Lung (tissue), 12 donors: ENCODE measurements around the gene KSR1. TPM values are rescaled to one million over a fixed set of nuclear protein-coding genes. Genes with fewer than 3 reads are reported as not detected.

Source experiments
- ATAC-seq: fragments of 200-7000 bp; cut with Tn5 transposase; one replicate; pipeline ENCODE4 v1.9.1; 2020; ENCODE audit warnings: moderate number of reproducible peaks; ENCODE audit not compliant: insufficient read depth, low FRiP score
- DNase-seq, 3 donors: peaks; one replicate each; pipeline ENCODE4 v3.0.0-alpha.2; 2013 to 2017
- H3K27ac ChIP-seq, 2 donors: one replicate each; pipeline ENCODE4 v1.5.1; 2013; ENCODE audit warnings: mild to moderate bottlenecking in 2 of 2, moderate library complexity in 2 of 2, control low read depth in 1 of 2, inconsistent platforms in 1 of 2, low read depth in 1 of 2, low read length in 1 of 2
- H3K27me3 ChIP-seq, 3 donors: one replicate each; pipeline ENCODE4 v1.5.1; 2013; ENCODE audit warnings: low read length in 2 of 3; ENCODE audit not compliant: control insufficient read depth in 3 of 3, insufficient read depth in 3 of 3
- H3K36me3 ChIP-seq, 4 donors: one replicate each; pipeline ENCODE4 v1.5.1; 2013; ENCODE audit warnings: low read length in 4 of 4, mild to moderate bottlenecking in 1 of 4, moderate library complexity in 1 of 4; ENCODE audit not compliant: control insufficient read depth in 4 of 4, insufficient read depth in 4 of 4
- H3K4me1 ChIP-seq, 5 donors: one replicate each; pipeline ENCODE4 v1.5.1; 2013; ENCODE audit warnings: low read length in 5 of 5, mild to moderate bottlenecking in 2 of 5, moderate library complexity in 1 of 5; ENCODE audit not compliant: control insufficient read depth in 5 of 5, insufficient read depth in 5 of 5
- H3K4me3 ChIP-seq: one replicate; pipeline ENCODE4 v1.5.1; 2013; ENCODE audit warnings: mild to moderate bottlenecking, control low read depth, moderate library complexity
- H3K9ac ChIP-seq, 2 donors: one replicate each; pipeline ENCODE4 v1.5.1; 2013; ENCODE audit warnings: low read length in 2 of 2, control low read depth in 1 of 2; ENCODE audit not compliant: insufficient read depth in 1 of 2
- H3K9me3 ChIP-seq, 4 donors: one replicate each; pipeline ENCODE4 v1.5.1; 2013; ENCODE audit warnings: low read length in 3 of 4, mild to moderate bottlenecking in 1 of 4, moderate library complexity in 1 of 4; ENCODE audit not compliant: control insufficient read depth in 4 of 4, insufficient read depth in 3 of 4
- WGBS, 2 donors: extraction: QIAGEN DNeasy Blood & Tissue Kit; methylation state at CpG; one replicate each; pipeline ENCODE4 v1.1.7; 2013; 5-methylcytosine and 5-hydroxymethylcytosine counted together
- polyA plus RNA-seq, 2 donors: library from polyadenylated mRNA; stranded (reverse); fragments of 200-250 nt; gene quantifications; one replicate each; pipeline ENCODE4 v1.2.1, GENCODE V29; 2013
- total RNA-seq, 2 donors: library from RNA; depleted of rRNA in 1 of 2; stranded (reverse); fragments of >200 nt in 1 of 2; gene quantifications; one replicate each; pipeline ENCODE4 v1.2.1, GENCODE V29; 2014 to 2021
- TF ChIP-seq, protein P1 (sequence below): IDR thresholded peaks from 2 replicates; pipeline ENCODE4 v1.5.1; 2012; ENCODE audit warnings: mild to moderate bottlenecking; ENCODE audit errors: control extremely low read depth, extremely low read depth
- donor health status: control.
- donor health status: control.
- donor health status: Bipolar disorder and iron deficiency.
- donor health status: healthy.
- donor health status: DM: yes; HTN: yes; CAD: no.

Gene KSR1
- total and polyA plus RNA-seq, 4 donors, result 26.8 to 70.0 (median 42.3) TPM

DNA sequence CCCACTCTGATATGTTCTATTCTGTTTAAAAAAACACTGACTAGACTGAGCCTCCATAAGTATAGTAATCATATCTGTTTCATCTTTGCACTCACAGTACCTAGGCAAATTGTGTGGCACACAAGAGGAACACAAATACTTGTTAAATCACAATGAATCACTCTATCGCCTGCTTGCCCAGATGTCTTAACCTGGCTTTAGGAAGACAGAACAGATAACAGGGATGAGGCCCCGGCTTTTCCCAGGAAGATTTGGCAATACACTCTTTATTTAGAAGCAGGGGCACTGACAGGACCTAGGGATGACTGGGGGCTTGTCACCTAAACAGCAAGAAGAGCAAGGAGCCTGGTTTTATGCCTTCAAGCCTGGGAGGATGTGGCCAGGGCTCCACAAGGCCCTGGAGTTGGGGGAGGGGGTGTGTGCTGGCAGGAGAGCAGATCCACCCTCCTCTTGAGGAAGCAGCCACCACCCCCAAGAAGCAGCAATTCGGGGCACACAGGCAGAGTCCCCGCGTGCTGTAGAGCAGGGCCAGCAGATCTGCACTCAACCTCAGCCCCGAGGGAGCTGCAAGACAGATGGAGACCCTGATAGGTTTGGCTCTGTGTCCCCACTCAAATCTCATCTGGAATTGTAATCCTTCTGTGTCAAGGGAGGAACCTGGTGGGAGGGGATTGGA lies 41.0 kb upstream of the KSR1 start:
- TF ChIP-seq, protein P1, sequence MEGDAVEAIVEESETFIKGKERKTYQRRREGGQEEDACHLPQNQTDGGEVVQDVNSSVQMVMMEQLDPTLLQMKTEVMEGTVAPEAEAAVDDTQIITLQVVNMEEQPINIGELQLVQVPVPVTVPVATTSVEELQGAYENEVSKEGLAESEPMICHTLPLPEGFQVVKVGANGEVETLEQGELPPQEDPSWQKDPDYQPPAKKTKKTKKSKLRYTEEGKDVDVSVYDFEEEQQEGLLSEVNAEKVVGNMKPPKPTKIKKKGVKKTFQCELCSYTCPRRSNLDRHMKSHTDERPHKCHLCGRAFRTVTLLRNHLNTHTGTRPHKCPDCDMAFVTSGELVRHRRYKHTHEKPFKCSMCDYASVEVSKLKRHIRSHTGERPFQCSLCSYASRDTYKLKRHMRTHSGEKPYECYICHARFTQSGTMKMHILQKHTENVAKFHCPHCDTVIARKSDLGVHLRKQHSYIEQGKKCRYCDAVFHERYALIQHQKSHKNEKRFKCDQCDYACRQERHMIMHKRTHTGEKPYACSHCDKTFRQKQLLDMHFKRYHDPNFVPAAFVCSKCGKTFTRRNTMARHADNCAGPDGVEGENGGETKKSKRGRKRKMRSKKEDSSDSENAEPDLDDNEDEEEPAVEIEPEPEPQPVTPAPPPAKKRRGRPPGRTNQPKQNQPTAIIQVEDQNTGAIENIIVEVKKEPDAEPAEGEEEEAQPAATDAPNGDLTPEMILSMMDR, result no peak
- H3K27ac ChIP-seq, result no peak overlapping the region
- no peaks in the 10 kb centered on the region for H3K36me3 ChIP-seq
- no peak overlapping the region for H3K9ac ChIP-seq
- H3K27me3 ChIP-seq, result no peaks in the 10 kb centered on the region
- no peak overlapping the region for H3K4me3 ChIP-seq
- WGBS, 2 donors, result 64 to 68% methylated on average over 6 of the region's 6 CpGs
- DNase-seq, result no peak
- H3K9me3 ChIP-seq, result no peaks in the 10 kb centered on the region
- no peaks in the 10 kb centered on the region for H3K4me1 ChIP-seq
- ATAC-seq, result no peak

- DNase-seq (no peak), ATAC-seq (no peak)
- Histone ChIP-seq H3K27me3 (no peaks in the 10 kb centered on the region), H3K9ac (no peak overlapping the region), H3K36me3 (no peaks in the 10 kb centered on the region), H3K4me3 (no peak overlapping the region), H3K27ac (no peak overlapping the region), H3K4me1 (no peaks in the 10 kb centered on the region), H3K9me3 (no peaks in the 10 kb centered on the region)
- TF ChIP-seq, protein P1, result no peak
- WGBS, 2 donors, result 95 to 99% methylated on average over 13 of the region's 13 CpGs
Measured at GRCh38 chr17:27417596-27418365, 38.5 kb upstream of the KSR1 start.

DNA sequence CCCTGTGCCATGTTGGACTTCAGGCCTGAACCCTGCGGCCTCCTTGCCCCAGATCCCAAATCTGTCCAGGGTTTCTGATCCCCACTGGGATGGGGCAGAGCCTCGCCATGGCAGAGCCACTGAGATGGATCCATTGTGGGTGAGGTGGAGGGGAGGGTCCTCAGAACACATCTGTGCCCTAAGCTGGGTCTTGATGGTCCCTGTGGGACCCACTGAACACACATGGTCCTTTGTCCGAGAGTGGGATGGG lies 38.0 kb upstream of the KSR1 start:
- no peak for DNase-seq
- H3K9me3 ChIP-seq, result no peaks in the 10 kb centered on the region
- TF ChIP-seq, protein P1, result no peak
- no peak overlapping the region for H3K4me3 ChIP-seq
- H3K4me1 ChIP-seq, result no peaks in the 10 kb centered on the region
- H3K36me3 ChIP-seq, result no peaks in the 10 kb centered on the region
- ATAC-seq, result no peak
- no peak overlapping the region for H3K9ac ChIP-seq
- no peak overlapping the region for H3K27ac ChIP-seq
- 95 to 96% methylated on average over 3 of the region's 3 CpGs for WGBS, 2 donors
- no peaks in the 10 kb centered on the region for H3K27me3 ChIP-seq

DNA sequence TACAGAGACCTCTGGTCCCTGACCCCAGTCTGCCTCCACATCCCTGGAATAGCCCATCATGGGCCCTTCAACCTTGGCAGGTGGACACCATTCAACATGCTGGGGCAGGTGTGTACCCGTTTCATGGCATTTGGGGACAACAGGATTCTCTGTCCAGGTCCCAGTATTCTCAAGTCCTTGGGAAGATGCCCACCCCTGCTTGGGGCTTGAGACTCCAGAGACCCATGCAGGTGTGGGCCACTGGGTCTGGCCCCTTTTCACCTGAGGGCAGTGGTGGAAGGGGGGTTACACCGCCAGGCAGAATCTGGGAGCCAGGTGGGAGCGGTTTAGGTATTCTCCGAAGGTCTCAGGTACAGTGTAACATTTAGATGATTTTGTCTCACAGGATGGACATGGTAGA lies 37.1 kb upstream of the KSR1 start:
- ATAC-seq (no peak), DNase-seq (no peak)
- 93 to 98% methylated on average over 4 of the region's 4 CpGs for WGBS, 2 donors
- Histone ChIP-seq H3K27me3 (no peaks in the 10 kb centered on the region), H3K4me3 (no peak overlapping the region), H3K27ac (no peak overlapping the region), H3K4me1 (no peaks in the 10 kb centered on the region), H3K9ac (no peak overlapping the region), H3K36me3 (no peaks in the 10 kb centered on the region), H3K9me3 (no peaks in the 10 kb centered on the region)
- TF ChIP-seq, protein P1, result no peak
